H54 (cell line): ENCODE results near the gene ANTXR2.

ENCODE experiments used
- DNase-seq: peaks from one replicate; pipeline ENCODE4 v3.0.0; 2011; ENCODE audit warnings: low spot score, mixed read lengths; ENCODE audit not compliant: insufficient read length
- FAIRE-seq: peaks from 3 replicates; lab custom pipeline; 2011; peaks lifted over from hg19 to GRCh38; lab: Jason Lieb, UNC
- POLR2A ChIP-seq: IDR thresholded peaks from 2 replicates; pipeline ENCODE4 v1.6.1; 2011; ENCODE audit warnings: low read depth, mild to moderate bottlenecking, low read length

Gene ANTXR2

GRCh38 chr4:80099671-80100070 lies 26.6 kb upstream of the ANTXR2 start:
- FAIRE-seq: no peak
- no peak for DNase-seq

DNA sequence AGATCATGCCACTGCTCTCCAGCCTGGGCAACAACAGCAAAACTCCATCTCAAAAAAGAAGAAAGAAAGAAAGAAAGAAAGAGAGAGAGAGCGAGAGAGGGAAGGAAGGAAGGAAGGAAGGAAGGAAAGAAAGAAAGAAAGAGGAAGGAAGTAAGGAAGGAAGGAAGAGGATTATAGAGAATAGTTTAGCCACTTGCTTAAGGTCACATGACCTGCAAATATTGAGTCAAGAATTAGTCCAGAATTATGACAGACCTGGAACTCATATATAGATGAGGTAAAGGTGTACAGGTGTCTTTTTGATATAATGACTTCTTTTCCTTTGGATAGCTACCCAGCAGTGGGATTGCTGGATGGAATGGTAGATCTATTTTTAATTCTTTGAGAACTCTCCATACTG lies 25.6 kb upstream of the ANTXR2 start:
- DNase-seq (no peak), FAIRE-seq (no peak)
- TF ChIP-seq POLR2A: no peak

More at GRCh38 chr4:80099671-80100070, 26.6 kb upstream of the ANTXR2 start:
- TF ChIP-seq POLR2A: no peak

GRCh38 chr4:80097400-80098177 lies 24.6 kb upstream of the ANTXR2 start:
- DNase-seq: peak; percentile 13
- TF ChIP-seq POLR2A: no peak
- FAIRE-seq: peak; percentile 97

DNA sequence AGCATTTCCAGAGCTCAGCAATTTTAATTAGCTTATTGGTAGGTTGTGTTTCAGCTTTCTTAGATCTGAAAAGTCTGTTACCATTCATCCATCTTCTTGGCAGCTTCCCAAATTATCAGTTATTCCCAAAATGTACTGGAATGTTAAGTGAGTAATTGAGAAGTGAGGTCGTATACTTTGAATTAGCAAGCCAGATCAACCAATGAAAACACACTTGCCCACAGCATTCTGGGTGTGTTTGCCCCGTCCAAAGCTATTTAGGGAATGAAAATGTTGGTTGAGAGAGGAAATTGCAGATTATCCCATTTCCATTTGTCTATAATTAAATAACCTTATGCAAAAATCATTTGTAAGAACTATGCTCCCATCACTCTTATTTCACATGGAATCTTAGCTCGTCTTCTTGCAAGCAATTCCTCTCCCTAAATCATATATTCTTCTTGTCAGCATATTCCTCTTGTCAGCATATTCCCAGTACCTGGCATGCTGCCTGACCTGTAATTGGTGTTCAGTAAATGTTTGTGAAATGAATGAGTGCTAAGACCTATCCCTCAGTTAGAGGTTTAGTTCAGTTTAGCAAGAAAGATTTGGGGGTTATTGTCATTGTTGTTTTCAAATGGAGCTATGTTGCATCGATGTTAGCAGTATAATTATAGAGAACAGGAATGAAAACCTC lies 23.3 kb upstream of the ANTXR2 start:
- DNase-seq: no peak
- peak; percentile 38 for FAIRE-seq
- TF ChIP-seq POLR2A: no peak

DNA sequence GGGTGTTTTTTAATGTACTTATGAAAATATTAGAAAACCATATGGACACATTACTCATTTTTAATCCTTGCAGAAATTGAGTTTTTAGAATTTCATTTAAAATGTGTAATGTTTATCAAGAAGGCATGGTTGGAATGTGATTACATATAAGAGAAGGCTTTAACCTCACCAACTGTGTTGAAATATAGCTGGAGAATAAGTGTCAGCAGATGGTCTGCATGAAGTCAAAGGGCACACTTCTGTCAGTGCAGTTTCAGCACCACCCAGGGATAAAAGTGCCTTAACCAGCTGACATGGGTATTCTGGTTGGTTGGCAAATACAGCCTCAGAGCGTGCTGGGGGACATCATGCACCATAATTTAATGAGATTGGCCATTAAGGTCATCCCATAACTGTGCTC lies 21.2 kb upstream of the ANTXR2 start:
- FAIRE-seq (no peak), DNase-seq (no peak)

DNA sequence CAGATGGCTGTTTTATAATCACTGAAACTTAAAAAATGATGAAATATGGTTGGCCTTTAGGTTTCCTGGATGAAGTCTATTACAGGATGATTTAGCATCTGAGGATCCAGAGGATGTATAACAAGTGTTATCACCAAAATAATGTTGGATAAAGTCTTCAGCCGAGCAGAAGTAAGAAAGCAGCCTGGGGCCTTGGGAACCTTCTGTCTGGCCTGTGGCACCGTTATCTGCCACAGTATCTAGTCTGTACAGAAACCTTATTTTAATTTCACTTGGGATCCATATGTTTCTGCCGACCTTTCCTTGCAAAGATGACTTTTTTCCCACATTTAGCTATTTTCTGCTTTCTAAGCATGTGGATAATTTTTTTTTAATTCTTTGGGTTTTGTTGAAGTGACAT lies 20.5 kb upstream of the ANTXR2 start:
- FAIRE-seq: no peak
- TF ChIP-seq POLR2A: no peak

More for the DNA sequence above, 21.2 kb upstream of the ANTXR2 start:
- TF ChIP-seq POLR2A: no peak

DNA sequence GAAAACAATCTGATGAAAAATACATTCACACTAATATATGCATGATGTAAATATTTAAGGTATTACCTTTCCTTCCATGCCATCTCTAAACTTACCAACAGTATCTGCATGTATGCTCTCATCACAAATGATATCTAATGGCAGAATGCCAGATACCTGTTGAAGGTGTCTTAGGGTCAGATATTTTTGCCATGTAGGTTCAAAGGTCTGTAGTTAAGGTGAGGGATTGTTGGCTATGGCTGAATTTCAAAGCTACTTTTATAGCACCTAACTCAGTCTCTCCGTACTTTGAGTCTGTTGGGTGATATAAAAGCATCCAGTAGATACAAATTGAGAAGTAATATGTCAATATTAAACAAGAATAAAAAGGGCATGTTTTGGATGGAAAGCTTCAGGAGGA lies 19.8 kb upstream of the ANTXR2 start:
- DNase-seq: no peak
- no peak for FAIRE-seq
- no peak for TF ChIP-seq POLR2A

More for the DNA sequence above, 20.5 kb upstream of the ANTXR2 start:
- DNase-seq: no peak

DNA sequence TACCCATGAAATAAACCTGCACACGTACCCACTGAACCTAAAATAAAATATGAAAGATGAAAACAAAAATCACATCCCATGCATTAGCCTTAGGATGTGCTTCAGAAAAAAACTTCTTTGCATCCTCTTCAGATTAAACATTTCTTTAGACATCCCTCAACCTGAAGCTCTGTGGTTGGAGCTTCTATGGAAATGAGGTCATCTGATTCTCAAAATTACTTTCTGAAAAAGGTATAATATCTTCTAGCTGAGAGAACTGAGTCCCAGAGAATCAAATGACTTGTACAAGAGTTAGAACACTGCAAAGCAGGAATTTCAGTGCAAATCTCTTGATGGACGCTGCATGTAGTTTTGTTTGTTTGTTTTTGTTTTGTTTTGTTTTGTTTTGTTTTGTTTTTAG lies 19.1 kb upstream of the ANTXR2 start:
- FAIRE-seq (no peak), DNase-seq (no peak)
- TF ChIP-seq POLR2A: no peak

DNA sequence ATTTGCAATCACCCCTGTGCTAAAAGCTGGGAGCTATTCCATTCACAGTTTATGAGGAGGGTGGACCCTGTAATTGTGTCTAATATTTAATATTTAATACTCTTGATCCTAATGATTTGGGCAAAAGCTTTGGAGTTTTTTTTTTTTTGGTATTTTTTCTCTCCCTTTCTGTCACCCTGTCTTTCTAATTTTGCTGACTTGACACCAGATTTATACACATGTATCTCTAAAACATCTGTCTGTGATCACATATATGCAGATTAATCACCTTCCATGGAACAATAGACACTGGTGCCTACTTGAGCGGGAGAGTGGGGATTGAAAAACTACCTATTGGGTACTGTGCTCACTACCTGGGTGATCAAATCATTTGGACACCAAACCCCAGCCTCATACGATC lies 18.7 kb upstream of the ANTXR2 start:
- no peak for TF ChIP-seq POLR2A
- FAIRE-seq: no peak

GRCh38 chr4:80091184-80091583 lies 18.2 kb upstream of the ANTXR2 start:
- TF ChIP-seq POLR2A: no peak
- FAIRE-seq (no peak), DNase-seq (no peak)

More for the DNA sequence above, 18.7 kb upstream of the ANTXR2 start:
- no peak for DNase-seq

GRCh38 chr4:80090090-80090489 lies 17.1 kb upstream of the ANTXR2 start:
- TF ChIP-seq POLR2A: no peak
- DNase-seq (no peak), FAIRE-seq (no peak)

DNA sequence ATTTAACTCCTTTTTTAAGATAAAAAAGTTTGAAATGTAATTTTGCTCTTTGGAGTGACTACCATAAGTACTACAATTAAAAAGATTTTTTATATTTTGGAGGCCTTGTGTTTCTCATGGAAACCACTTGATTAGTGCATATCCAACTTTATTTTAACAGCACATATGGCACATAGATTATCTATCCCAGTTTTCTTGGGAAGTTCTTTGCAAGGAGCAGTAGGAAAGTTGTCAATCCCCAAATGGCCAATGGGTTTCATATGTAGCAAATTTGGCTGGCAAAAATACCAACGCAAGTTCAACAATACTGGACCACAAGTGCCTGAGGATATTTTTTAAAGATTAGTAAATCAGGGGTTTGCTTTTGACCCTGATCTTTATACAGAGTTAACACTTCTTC lies 15.4 kb upstream of the ANTXR2 start:
- FAIRE-seq: no peak

DNA sequence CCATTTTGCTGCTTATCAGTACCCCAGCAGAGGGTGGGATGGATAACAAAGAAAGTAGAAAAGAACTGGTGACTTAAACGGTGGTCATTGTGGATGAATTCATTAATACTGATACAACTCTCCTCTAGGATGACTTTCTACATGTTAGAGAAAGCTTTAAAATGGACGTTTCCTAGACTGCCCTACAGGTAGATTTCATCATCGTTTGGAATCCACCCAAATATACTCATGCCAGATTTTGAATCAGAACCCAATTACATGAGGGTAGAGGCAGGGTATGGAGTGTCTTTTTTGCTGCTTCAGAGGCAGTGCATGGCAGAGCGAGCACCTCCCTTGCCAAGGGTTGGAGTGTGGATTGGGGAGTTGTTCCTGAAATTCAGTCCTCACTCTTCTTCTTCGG lies 13.3 kb upstream of the ANTXR2 start:
- FAIRE-seq (no peak), DNase-seq (no peak)
- no peak for TF ChIP-seq POLR2A

More for the DNA sequence above, 15.4 kb upstream of the ANTXR2 start:
- no peak for DNase-seq
- TF ChIP-seq POLR2A: no peak

DNA sequence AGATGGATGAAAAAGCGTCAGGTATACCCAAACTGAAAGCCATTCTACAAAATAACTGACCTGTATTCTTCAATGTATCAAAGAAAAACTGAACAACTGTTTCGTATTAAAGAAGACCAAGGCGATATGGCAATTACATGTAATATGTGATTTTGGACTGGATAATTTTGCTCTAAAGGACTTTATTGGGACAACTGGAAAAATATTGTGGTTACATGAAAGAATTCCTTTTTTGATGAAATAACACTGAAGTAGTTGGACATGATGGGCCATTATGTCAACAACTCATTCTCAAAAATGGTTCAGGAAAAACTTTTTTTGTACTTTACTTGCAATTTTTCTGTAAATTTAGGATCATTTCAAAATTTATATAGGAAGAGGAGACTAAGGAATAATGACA lies 12.1 kb upstream of the ANTXR2 start:
- no peak for TF ChIP-seq POLR2A
- no peak for FAIRE-seq
- DNase-seq: no peak
